ENCODE results near the gene PTPRN2. TPM values are rescaled to one million over a fixed set of nuclear protein-coding genes. Genes with fewer than 3 reads are reported as not detected.

Gene PTPRN2
- total and polyA plus RNA-seq, 3 experiments from 2014 or later = 0.33 to 1.2 (median 0.42) TPM

DNA sequence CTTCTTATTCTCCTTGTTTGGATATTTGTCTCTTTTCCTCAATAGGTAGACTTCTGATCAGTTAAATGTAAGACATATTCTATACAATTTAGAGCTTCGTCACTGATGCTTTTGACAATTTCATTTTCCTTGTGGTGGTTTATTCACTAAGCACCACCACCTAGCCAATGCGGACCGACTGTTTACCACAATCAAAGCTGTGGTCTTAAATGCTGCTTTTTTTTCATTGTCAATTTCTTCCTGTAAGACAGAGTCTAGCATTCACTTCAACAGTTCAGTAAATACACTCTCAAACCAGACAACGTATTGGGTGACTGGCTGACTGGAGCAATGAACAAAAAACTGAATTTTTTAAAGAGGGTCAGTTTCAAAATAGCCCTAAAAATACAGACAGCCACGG is 1011.8 kb downstream of the PTPRN2 start:
- no peaks in the 10 kb centered on the region for H3K4me1 ChIP-seq (ENCODE audit: insufficient read depth, low read length)
- H3K9me3 ChIP-seq (ENCODE audit: low read length) = no peaks in the 10 kb centered on the region
- no peak overlapping the region for H3K27ac ChIP-seq (ENCODE audit: low read depth, low read length)
- POLR2A ChIA-PET = no interaction called here
- H3K27me3 ChIP-seq (ENCODE audit: insufficient read depth, low read length, poor library complexity, severe bottlenecking) = no peaks in the 10 kb centered on the region
- H3K27ac Mint-ChIP-seq = peak overlapping the region in 6 of 8 donors; percentile 52 to 93 (median 86)
- H3K4me1 Mint-ChIP-seq = peaks cover 19 to 31% (median 25%) of the 10 kb centered on the region in 3 donors
- H3K36me3 ChIP-seq (ENCODE audit: insufficient read depth, low read length) = no peaks in the 10 kb centered on the region
- no peaks in the 10 kb centered on the region for H3K9me3 Mint-ChIP-seq
- peaks cover 0 to 1% (median 0%) of the 10 kb centered on the region in 3 donors for H3K36me3 Mint-ChIP-seq
- peak in 3 of 5 donors; percentile 8 to 44 (median 37) for DNase-seq
- peak overlapping the region; percentile 50 to 88 (median 80) for H3K4me3 Mint-ChIP-seq
- peak overlapping the region; percentile 42 for H3K4me3 ChIP-seq (ENCODE audit: low read length)
- H3K27me3 Mint-ChIP-seq = peaks cover 14 to 21% of the 10 kb centered on the region in 2 donors
- CTCF ChIA-PET = interaction anchor here (1.5 kb wide), 1 partner anchor 9 kb away, joined by 3 read pairs; no protein-coding TSS in a partner anchor

- H3K27ac ChIP-seq (ENCODE audit: low read depth, low read length) = no peak overlapping the region
- H3K36me3 ChIP-seq (ENCODE audit: insufficient read depth, low read length) = no peaks in the 10 kb centered on the region
- CTCF ChIA-PET = interaction anchor here (1.5 kb wide), 1 partner anchor 9 kb away, joined by 3 read pairs; no protein-coding TSS in a partner anchor
- H3K4me1 ChIP-seq (ENCODE audit: insufficient read depth, low read length) = no peaks in the 10 kb centered on the region
- H3K4me3 Mint-ChIP-seq = peak overlapping the region in 1 of 7 donors; percentile 88
- H3K27me3 Mint-ChIP-seq = peaks cover 17 to 21% of the 10 kb centered on the region in 2 donors
- H3K27me3 ChIP-seq (ENCODE audit: insufficient read depth, low read length, poor library complexity, severe bottlenecking) = no peaks in the 10 kb centered on the region
- H3K27ac Mint-ChIP-seq = peak overlapping the region in 1 of 8 donors; percentile 68
- no peak overlapping the region for H3K4me3 ChIP-seq (ENCODE audit: low read length)
- POLR2A ChIA-PET = no interaction called here
- no peaks in the 10 kb centered on the region for H3K9me3 ChIP-seq (ENCODE audit: low read length)
- peaks cover 0 to 1% (median 0%) of the 10 kb centered on the region in 3 donors for H3K36me3 Mint-ChIP-seq
- no peaks in the 10 kb centered on the region for H3K9me3 Mint-ChIP-seq
- DNase-seq = no peak
- peaks cover 23 to 38% (median 29%) of the 10 kb centered on the region in 3 donors for H3K4me1 Mint-ChIP-seq
Observed at GRCh38 chr7:157574914-157575586, 1012.6 kb downstream of the PTPRN2 start.

- Histone ChIP-seq H3K9me3 (ENCODE audit: low read length) (no peaks in the 10 kb centered on the region), H3K36me3 (ENCODE audit: insufficient read depth, low read length) (no peaks in the 10 kb centered on the region), H3K4me3 (ENCODE audit: low read length) (no peak overlapping the region), H3K27ac (ENCODE audit: low read depth, low read length) (no peak overlapping the region), H3K4me1 (ENCODE audit: insufficient read depth, low read length) (peaks cover 1% of the 10 kb centered on the region), H3K27me3 (ENCODE audit: insufficient read depth, low read length, poor library complexity, severe bottlenecking) (no peaks in the 10 kb centered on the region)
- CTCF ChIA-PET = no interaction called here
- Mint-ChIP-seq H3K4me3 (no peak overlapping the region), H3K27ac (peak overlapping the region in 1 of 8 donors; percentile 19), H3K27me3 (peaks cover 17 to 21% of the 10 kb centered on the region in 2 donors), H3K4me1 (peaks cover 29 to 46% (median 37%) of the 10 kb centered on the region in 3 donors), H3K9me3 (no peaks in the 10 kb centered on the region), H3K36me3 (peaks cover 0 to 1% (median 0%) of the 10 kb centered on the region in 3 donors)
- POLR2A ChIA-PET = no interaction called here
- no peak for DNase-seq
Observed at GRCh38 chr7:157574120-157574825, 1013.4 kb downstream of the PTPRN2 start.

DNA sequence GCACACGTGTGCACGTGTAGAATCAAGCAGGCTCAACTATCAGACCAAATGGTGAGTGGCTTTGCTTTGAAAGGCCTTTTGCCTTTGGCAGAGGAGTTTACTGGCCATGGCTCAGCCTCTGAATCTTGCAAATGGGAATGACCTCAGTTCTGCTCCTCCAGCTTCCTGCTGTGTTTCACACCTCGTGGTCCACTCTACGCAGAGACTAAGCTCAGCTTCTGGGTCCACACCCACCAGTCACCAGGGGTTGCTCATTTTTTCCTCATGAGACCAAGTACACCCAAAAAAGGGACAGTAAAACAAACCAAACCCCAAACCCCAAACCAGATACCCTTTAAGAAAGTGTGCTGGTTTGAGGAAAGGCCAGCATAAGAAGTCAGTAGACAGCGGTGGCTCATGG is 1014.4 kb downstream of the PTPRN2 start:
- Mint-ChIP-seq H3K4me3 (no peak overlapping the region), H3K27ac (no peak overlapping the region), H3K27me3 (peaks cover 17 to 21% of the 10 kb centered on the region in 2 donors), H3K4me1 (peaks cover 39 to 56% (median 47%) of the 10 kb centered on the region in 3 donors), H3K36me3 (peaks cover 0 to 2% (median 1%) of the 10 kb centered on the region in 3 donors), H3K9me3 (peaks cover 0 to 2% (median 0%) of the 10 kb centered on the region in 5 donors)
- DNase-seq = peak in 1 of 5 donors; percentile 14
- H3K9me3 ChIP-seq (ENCODE audit: low read length) = no peaks in the 10 kb centered on the region
- CTCF ChIA-PET = no interaction called here
- POLR2A ChIA-PET = no interaction called here
- no peak overlapping the region for H3K4me3 ChIP-seq (ENCODE audit: low read length)
- H3K4me1 ChIP-seq (ENCODE audit: insufficient read depth, low read length) = peaks cover 9% of the 10 kb centered on the region
- H3K36me3 ChIP-seq (ENCODE audit: insufficient read depth, low read length) = no peaks in the 10 kb centered on the region
- no peaks in the 10 kb centered on the region for H3K27me3 ChIP-seq (ENCODE audit: insufficient read depth, low read length, poor library complexity, severe bottlenecking)
- no peak overlapping the region for H3K27ac ChIP-seq (ENCODE audit: low read depth, low read length)

DNA sequence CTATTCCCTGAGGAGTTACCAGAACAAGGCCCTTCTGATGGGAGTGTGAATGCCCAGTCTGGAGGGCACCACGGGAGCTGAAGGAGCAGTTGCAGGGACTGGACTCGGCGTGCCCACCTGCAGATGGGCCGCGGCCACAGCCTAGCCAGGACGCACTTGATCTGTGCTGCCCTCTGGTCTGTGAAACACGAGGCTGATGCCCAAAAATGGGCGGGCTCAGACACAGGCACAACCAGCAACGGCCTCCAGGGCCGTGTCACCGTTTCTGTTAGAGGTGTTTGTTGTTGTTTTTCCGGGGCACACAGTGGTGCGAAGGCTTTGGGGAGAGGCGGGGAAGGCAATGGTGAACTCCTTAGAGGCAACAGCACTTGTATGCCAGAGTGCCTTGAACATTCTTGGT is 1015.0 kb downstream of the PTPRN2 start:
- Mint-ChIP-seq H3K4me3 (no peak overlapping the region), H3K27me3 (peaks cover 17 to 21% of the 10 kb centered on the region in 2 donors), H3K27ac (no peak overlapping the region), H3K36me3 (peaks cover 0 to 2% (median 1%) of the 10 kb centered on the region in 3 donors), H3K9me3 (peaks cover 0 to 2% (median 0%) of the 10 kb centered on the region in 5 donors), H3K4me1 (peaks cover 44 to 62% (median 53%) of the 10 kb centered on the region in 3 donors)
- Histone ChIP-seq H3K27me3 (ENCODE audit: insufficient read depth, low read length, poor library complexity, severe bottlenecking) (no peaks in the 10 kb centered on the region), H3K27ac (ENCODE audit: low read depth, low read length) (no peak overlapping the region), H3K9me3 (ENCODE audit: low read length) (no peaks in the 10 kb centered on the region), H3K4me1 (ENCODE audit: insufficient read depth, low read length) (peaks cover 15% of the 10 kb centered on the region), H3K36me3 (ENCODE audit: insufficient read depth, low read length) (no peaks in the 10 kb centered on the region), H3K4me3 (ENCODE audit: low read length) (no peak overlapping the region)
- CTCF ChIA-PET = no interaction called here
- POLR2A ChIA-PET = no interaction called here
- DNase-seq = peak in 1 of 5 donors; percentile 36

- H3K36me3 Mint-ChIP-seq = peaks cover 0 to 2% (median 1%) of the 10 kb centered on the region in 3 donors
- DNase-seq = peak in 1 of 5 donors; percentile 5
- Histone ChIP-seq H3K36me3 (ENCODE audit: insufficient read depth, low read length) (no peaks in the 10 kb centered on the region), H3K4me3 (ENCODE audit: low read length) (no peak overlapping the region), H3K4me1 (ENCODE audit: insufficient read depth, low read length) (peaks cover 16% of the 10 kb centered on the region), H3K27me3 (ENCODE audit: insufficient read depth, low read length, poor library complexity, severe bottlenecking) (no peaks in the 10 kb centered on the region), H3K27ac (ENCODE audit: low read depth, low read length) (no peak overlapping the region), H3K9me3 (ENCODE audit: low read length) (no peaks in the 10 kb centered on the region)
- H3K27ac Mint-ChIP-seq = peak overlapping the region in 5 of 8 donors; percentile 3 to 57 (median 33)
- peak overlapping the region in 3 of 7 donors; percentile 46 to 99 (median 91) for H3K4me3 Mint-ChIP-seq
- CTCF ChIA-PET = no interaction called here
- peaks cover 34 to 53% (median 36%) of the 10 kb centered on the region in 3 donors for H3K4me1 Mint-ChIP-seq
- H3K27me3 Mint-ChIP-seq = peaks cover 14 to 15% of the 10 kb centered on the region in 2 donors
- peaks cover 0 to 2% (median 0%) of the 10 kb centered on the region in 5 donors for H3K9me3 Mint-ChIP-seq
- POLR2A ChIA-PET = no interaction called here
Observed at GRCh38 chr7:157570531-157571200, 1017.0 kb downstream of the PTPRN2 start.

- H3K27ac Mint-ChIP-seq = peak overlapping the region in 5 of 8 donors; percentile 7 to 87 (median 52)
- H3K9me3 Mint-ChIP-seq = peaks cover 0 to 2% (median 0%) of the 10 kb centered on the region in 5 donors
- peaks cover 14% of the 10 kb centered on the region in 2 donors for H3K27me3 Mint-ChIP-seq
- H3K9me3 ChIP-seq (ENCODE audit: low read length) = no peaks in the 10 kb centered on the region
- H3K36me3 Mint-ChIP-seq = peaks cover 0 to 2% (median 1%) of the 10 kb centered on the region in 3 donors
- H3K4me1 Mint-ChIP-seq = peaks cover 31 to 46% (median 33%) of the 10 kb centered on the region in 3 donors
- peak overlapping the region; percentile 8 to 99 (median 91) for H3K4me3 Mint-ChIP-seq
- H3K4me3 ChIP-seq (ENCODE audit: low read length) = no peak overlapping the region
- peaks cover 16% of the 10 kb centered on the region for H3K4me1 ChIP-seq (ENCODE audit: insufficient read depth, low read length)
- H3K36me3 ChIP-seq (ENCODE audit: insufficient read depth, low read length) = no peaks in the 10 kb centered on the region
- H3K27ac ChIP-seq (ENCODE audit: low read depth, low read length) = no peak overlapping the region
- H3K27me3 ChIP-seq (ENCODE audit: insufficient read depth, low read length, poor library complexity, severe bottlenecking) = no peaks in the 10 kb centered on the region
- DNase-seq = peak in 1 of 5 donors; percentile 33
- CTCF ChIA-PET = no interaction called here
- POLR2A ChIA-PET = no interaction called here
Observed at GRCh38 chr7:157569967-157570366, 1017.7 kb downstream of the PTPRN2 start.

Data from CD8-positive, alpha-beta memory T cell (primary cell).